Colonic mucosa (tissue), 4 donors: Measurements from ENCODE around the gene HLCS. TPM values are rescaled to one million over a fixed set of nuclear protein-coding genes. Genes with fewer than 3 reads are reported as not detected.
"Not testable (repeated sequence)": the region's sequence is repeated elsewhere in the genome, so short reads cannot be mapped to it uniquely, and the experiment has no call there.

Experiments used
- DNase-seq: peaks from one replicate; pipeline ENCODE4 v3.0.0-alpha.2; 2020
- H3K27ac ChIP-seq: fragments of 200-600 bp; one replicate; pipeline ENCODE4 v1.8.0; 2021
- H3K27me3 ChIP-seq: fragments of 200-600 bp; one replicate; pipeline ENCODE4 v1.8.0; 2021
- H3K36me3 ChIP-seq: fragments of 200-600 bp; one replicate; pipeline ENCODE4 v1.8.0; 2021
- H3K4me1 ChIP-seq: fragments of 200-600 bp; one replicate; pipeline ENCODE4 v1.8.0; 2021; ENCODE audit warnings: mild to moderate bottlenecking
- H3K4me3 ChIP-seq: fragments of 200-600 bp; one replicate; pipeline ENCODE4 v1.8.0; 2021
- H3K9ac ChIP-seq, 2 donors: one replicate each; pipeline ENCODE4 v1.7.0; 2013; ENCODE audit warnings: control low read depth in 2 of 2, low read depth in 2 of 2, low read length in 2 of 2
- H3K9me3 ChIP-seq: fragments of 200-600 bp; one replicate; pipeline ENCODE4 v1.8.0; 2021
- CTCF ChIP-seq: fragments of 200-600 bp; IDR thresholded peaks from one replicate; pipeline ENCODE4 v1.8.0; 2022; ENCODE audit warnings: antibody characterized with exemption, mild to moderate bottlenecking
- intact Hi-C: fragments of 100-400 bp; cut with DNase I; formaldehyde crosslinking; loops from one replicate; pipeline ENCODE4 v1.14.1; 2022
- total RNA-seq, 2 donors: library from RNA; stranded (reverse); fragmentation: NEBNext Ultra II Directional in 1 of 2; extraction: Animal tissue kit (Norgen Biotek cat#: 25700) in 1 of 2; gene quantifications; one replicate each; pipeline ENCODE4 v1.2.1, GENCODE V29; 2021
- donor health status: healthy.
- donor health status: DM: no; HTN: no; CAD: no.
- donor health status: DM: no; HTN: no; CAD: no.

HLCS gene
- total RNA-seq, 2 donors from 2014 or later: 10.8 to 11.4 TPM

- Histone ChIP-seq H3K9ac (no peak overlapping the region), H3K27me3 (no peaks in the 10 kb centered on the region), H3K27ac (no peak overlapping the region), H3K9me3 (no peaks in the 10 kb centered on the region), H3K4me1 (no peaks in the 10 kb centered on the region), H3K4me3 (no peak overlapping the region), H3K36me3 (no peaks in the 10 kb centered on the region)
- DNase-seq: no peak
- intact Hi-C loops: no loop called here
- no peak for TF ChIP-seq CTCF
These were observed 2.1 kb downstream of the HLCS start for GRCh38 chr21:36964398-36964797.

GRCh38 chr21:36962098-36962780 is 4.2 kb downstream of the HLCS start:
- DNase-seq: no peak
- H3K27me3 ChIP-seq: no peaks in the 10 kb centered on the region
- no peak overlapping the region for H3K9ac ChIP-seq
- no peak for TF ChIP-seq CTCF
- no peaks in the 10 kb centered on the region for H3K9me3 ChIP-seq
- intact Hi-C loops: no loop called here
- no peaks in the 10 kb centered on the region for H3K36me3 ChIP-seq
- H3K4me1 ChIP-seq: no peaks in the 10 kb centered on the region
- no peak overlapping the region for H3K27ac ChIP-seq
- H3K4me3 ChIP-seq: no peak overlapping the region

GRCh38 chr21:36960676-36961284 is 5.7 kb downstream of the HLCS start:
- no peaks in the 10 kb centered on the region for H3K36me3 ChIP-seq
- intact Hi-C loops: no loop called here
- TF ChIP-seq CTCF: no peak
- DNase-seq: no peak
- H3K27me3 ChIP-seq: no peaks in the 10 kb centered on the region
- no peak overlapping the region for H3K4me3 ChIP-seq
- no peaks in the 10 kb centered on the region for H3K9me3 ChIP-seq
- H3K9ac ChIP-seq: no peak overlapping the region
- no peak overlapping the region for H3K27ac ChIP-seq
- H3K4me1 ChIP-seq: no peaks in the 10 kb centered on the region

GRCh38 chr21:36959020-36959835 is 7.2 kb downstream of the HLCS start:
- no peak for TF ChIP-seq CTCF
- H3K9me3 ChIP-seq: no peaks in the 10 kb centered on the region
- H3K27ac ChIP-seq: no peak overlapping the region
- H3K4me1 ChIP-seq: no peaks in the 10 kb centered on the region
- H3K4me3 ChIP-seq: no peak overlapping the region
- H3K27me3 ChIP-seq: no peaks in the 10 kb centered on the region
- intact Hi-C loops: no loop called here
- no peak for DNase-seq
- no peaks in the 10 kb centered on the region for H3K36me3 ChIP-seq
- H3K9ac ChIP-seq: no peak overlapping the region

GRCh38 chr21:36955783-36956182 is 10.7 kb downstream of the HLCS start:
- no peaks in the 10 kb centered on the region for H3K4me1 ChIP-seq

GRCh38 chr21:36952331-36952730 is 14.1 kb downstream of the HLCS start:
- H3K4me1 ChIP-seq, H3K27ac ChIP-seq, intact Hi-C loops, H3K9me3 ChIP-seq, DNase-seq, H3K9ac ChIP-seq, H3K27me3 ChIP-seq, H3K4me3 ChIP-seq, H3K36me3 ChIP-seq: not testable (repeated sequence)

More at GRCh38 chr21:36955783-36956182, 10.7 kb downstream of the HLCS start:
- Histone ChIP-seq H3K27me3 (no peaks in the 10 kb centered on the region), H3K36me3 (no peaks in the 10 kb centered on the region), H3K4me3 (no peak overlapping the region), H3K9ac (no peak overlapping the region), H3K27ac (no peak overlapping the region), H3K9me3 (no peaks in the 10 kb centered on the region)
- DNase-seq: no peak
- intact Hi-C loops: no loop called here
- no peak for TF ChIP-seq CTCF
